ENCODE measurements around the gene TOX2. TPM values are rescaled to one million over a fixed set of nuclear protein-coding genes. Genes with fewer than 3 reads are reported as not detected.

Gene TOX2
- total and polyA plus RNA-seq, 2 of the 4 experiments (the other 2 are of a cell fraction): 1.3 to 17.5 TPM

DNA sequence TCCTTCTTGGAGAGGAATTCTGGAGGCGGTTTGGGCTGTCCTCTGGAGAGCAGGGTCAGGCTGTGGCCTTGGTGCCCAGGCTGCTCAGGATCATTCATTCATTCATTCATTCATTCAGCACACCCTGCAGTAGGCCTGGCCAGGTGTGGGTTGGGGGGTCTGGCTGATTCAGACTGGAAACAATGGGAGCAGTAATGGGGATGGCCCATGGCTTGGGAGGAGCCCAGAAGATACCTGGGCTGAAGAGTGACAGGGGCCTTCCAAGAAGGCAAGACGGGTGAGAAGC, 31.5 kb downstream of the TOX2 start:
- TF ChIP-seq RCOR1 (IDR thresholded peaks at IDR 0.05; ENCODE audit: insufficient replicate concordance, low read length): no peak
- no peak for TF ChIP-seq POLR2A (IDR thresholded peaks at IDR 0.05; ENCODE audit: low read depth, low read length)
- no peak for TF ChIP-seq MXI1 (IDR thresholded peaks at IDR 0.05; ENCODE audit: borderline replicate concordance, low read depth, low read length)
- TF ChIP-seq FOS (IDR thresholded peaks at IDR 0.05; ENCODE audit: low read depth, low read length): no peak
- no peak for TF ChIP-seq SMC3 (IDR thresholded peaks at IDR 0.05; ENCODE audit: low read depth, low read length)
- TF ChIP-seq CTCF (conservative IDR thresholded peaks at IDR 0.05; ENCODE audit: low read depth, low read length): no peak
- TF ChIP-seq CHD1 (IDR thresholded peaks at IDR 0.05; ENCODE audit: low read depth, low read length): no peak
- TF ChIP-seq MAZ (IDR thresholded peaks at IDR 0.05; ENCODE audit: borderline replicate concordance, low read depth, low read length): no peak
- TF ChIP-seq BHLHE40 (IDR thresholded peaks at IDR 0.05; ENCODE audit: low read depth, low read length): no peak
- no peak for TF ChIP-seq NFE2L2 (IDR thresholded peaks at IDR 0.05; ENCODE audit: low read depth, low read length)
- no peak for TF ChIP-seq CEBPB (IDR thresholded peaks at IDR 0.05; ENCODE audit: low read depth, low read length)
- TF ChIP-seq USF2 (IDR thresholded peaks at IDR 0.05; ENCODE audit: low read depth, low read length): no peak
- TF ChIP-seq MAFK (IDR thresholded peaks at IDR 0.05; ENCODE audit: low read depth, low read length): no peak
- TF ChIP-seq RAD21 (IDR thresholded peaks at IDR 0.05; ENCODE audit: low read length): no peak
- TF ChIP-seq, protein P1, sequence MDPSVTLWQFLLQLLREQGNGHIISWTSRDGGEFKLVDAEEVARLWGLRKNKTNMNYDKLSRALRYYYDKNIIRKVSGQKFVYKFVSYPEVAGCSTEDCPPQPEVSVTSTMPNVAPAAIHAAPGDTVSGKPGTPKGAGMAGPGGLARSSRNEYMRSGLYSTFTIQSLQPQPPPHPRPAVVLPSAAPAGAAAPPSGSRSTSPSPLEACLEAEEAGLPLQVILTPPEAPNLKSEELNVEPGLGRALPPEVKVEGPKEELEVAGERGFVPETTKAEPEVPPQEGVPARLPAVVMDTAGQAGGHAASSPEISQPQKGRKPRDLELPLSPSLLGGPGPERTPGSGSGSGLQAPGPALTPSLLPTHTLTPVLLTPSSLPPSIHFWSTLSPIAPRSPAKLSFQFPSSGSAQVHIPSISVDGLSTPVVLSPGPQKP (IDR thresholded peaks at IDR 0.05; ENCODE audit: borderline replicate concordance, low read depth, low read length): no peak
- no peak for TF ChIP-seq RFX5 (IDR thresholded peaks at IDR 0.05; ENCODE audit: low read depth, low read length)
- no peak overlapping the region for H3K4me3 ChIP-seq (ENCODE audit: insufficient read depth, low read depth, low read length)
- POLR2A ChIA-PET (ENCODE audit: unreplicated experiment): no interaction called here
- intact Hi-C loops (cut with micrococcal nuclease): loop anchor here (10.0 kb wide), 1 partner anchor 129 kb away; no protein-coding TSS in a partner anchor
- in situ Hi-C loops (cut with MboI; ENCODE audit: low sequenced_read_pairs): loop anchor here (25.0 kb wide), 1 partner anchor 1841 kb away; the partner anchor contains the start of genes DNTTIP1 and WFDC3
- H3K27me3 ChIP-seq (ENCODE audit: control insufficient read depth, insufficient read depth, low read length): no peaks in the 10 kb centered on the region
- ATAC-seq (ENCODE audit: low read depth) (no peak), DNase-seq (no peak)
- H3K56ac ChIP-seq (ENCODE audit: extremely low read depth, insufficient read depth, low read length): no peak overlapping the region
- H3K23ac ChIP-seq (ENCODE audit: low read depth, low read length): no peak overlapping the region
- no TSS peak for BruUV-seq (replicated peaks)
- H2AK9ac ChIP-seq (replicated peaks; ENCODE audit: low read depth, low read length, poor library complexity): no peak overlapping the region
- H2BK20ac ChIP-seq (ENCODE audit: low read depth, low read length): no peak overlapping the region
- H3K4me2 ChIP-seq (ENCODE audit: low read depth, low read length): no peak overlapping the region
- H3K14ac ChIP-seq (replicated peaks; ENCODE audit: low read depth, low read length): no peak overlapping the region
- H3K9me1 ChIP-seq (ENCODE audit: insufficient read depth, low read length): peaks cover 45% of the 10 kb centered on the region
- CTCF ChIA-PET: no interaction called here
- no peaks in the 10 kb centered on the region; the same call in 1 of the 2 replicates for H4K20me1 ChIP-seq (ENCODE audit: insufficient read depth, low read length)
- no peak overlapping the region for H3K4ac ChIP-seq (ENCODE audit: low read depth, low read length)
- no peak overlapping the region for H2BK120ac ChIP-seq (ENCODE audit: low read depth, low read length)
- no peak overlapping the region for H3K18ac ChIP-seq (ENCODE audit: low read depth, low read length)
- H2BK15ac ChIP-seq (ENCODE audit: low read depth, low read length): no peak overlapping the region
- no peaks in the 10 kb centered on the region for H3K9me3 ChIP-seq (ENCODE audit: control insufficient read depth, insufficient read depth, low read length)
- H4K91ac ChIP-seq (ENCODE audit: insufficient read depth, low read depth, low read length): no peak overlapping the region
- no peak overlapping the region for H3K9ac ChIP-seq (ENCODE audit: low read depth, low read length)
- no peak overlapping the region for H2AK5ac ChIP-seq (ENCODE audit: low read depth, low read length)
- H3K27ac ChIP-seq (ENCODE audit: insufficient read depth, low read length): no peak overlapping the region
- WGBS, 2 experiments (ENCODE audit: extremely low coverage in 2 of 2, insufficient read length in 1 of 2): 100% methylated on average over 1 of the region's 2 CpGs; no CpG with 5 or more reads in 1 of the 2 experiments
- dilution Hi-C loops (cut with HindIII; ENCODE audit: low sequenced_read_pairs, unreplicated experiment): no loop called here
- H2AFZ ChIP-seq (replicated peaks; ENCODE audit: low read length, poor library complexity): no peak overlapping the region
- no peaks in the 10 kb centered on the region; the same call in 1 of the 2 replicates for H3K36me3 ChIP-seq (ENCODE audit: control insufficient read depth, insufficient read depth, low read length)
- peaks cover 28% of the 10 kb centered on the region for H3K4me1 ChIP-seq (ENCODE audit: control insufficient read depth, insufficient read depth, low read length)
- peaks cover 37 to 97% of the 10 kb centered on the region in 2 experiments for H3K79me1 ChIP-seq (ENCODE audit: low read depth in 1 of 2, low read length in 2 of 2)
- H4K5ac ChIP-seq (ENCODE audit: low read depth, low read length): no peak overlapping the region
- H4K8ac ChIP-seq (ENCODE audit: low read depth in 2 of 2, low read length in 2 of 2): no peak overlapping the region
- H2BK5ac ChIP-seq (ENCODE audit: low read depth, low read length, poor library complexity, severe bottlenecking): no peak overlapping the region

Data from IMR-90 (cell line).